Activated CD8-positive, alpha-beta memory T cell treated with anti-CD3 and anti-CD28 coated beads, Interleukin-2, amount 50 U/mL, for 24 hours (primary cell): ENCODE measurements around the gene CENPP.

Source experiments
- DNase-seq: peaks from one replicate; pipeline ENCODE4 v3.0.0-alpha.2; 2020; ENCODE audit errors: extremely low read depth

CENPP gene

GRCh38 chr9:92480986-92481633, 155.4 kb downstream of the CENPP start:
- DNase-seq, result no peak

- DNase-seq, result no peak
These were observed 156.6 kb downstream of the CENPP start, which contains the start of gene ASPN for GRCh38 chr9:92482329-92482728. TSS of gene ASPN (minus strand) at chr9:92482506.

GRCh38 chr9:92482805-92483204, 157.1 kb downstream of the CENPP start:
- no peak for DNase-seq

GRCh38 chr9:92483627-92484545, 158.1 kb downstream of the CENPP start:
- DNase-seq, result no peak

GRCh38 chr9:92484563-92484962, 158.8 kb downstream of the CENPP start:
- no peak for DNase-seq

- DNase-seq, result no peak
These were observed 160.6 kb downstream of the CENPP start for GRCh38 chr9:92486371-92486770.

GRCh38 chr9:92488681-92489550, 163.2 kb downstream of the CENPP start:
- no peak for DNase-seq

- DNase-seq, result no peak
These were observed 167.1 kb downstream of the CENPP start for GRCh38 chr9:92492781-92493401.

GRCh38 chr9:92493749-92494387, 168.1 kb downstream of the CENPP start:
- no peak for DNase-seq

- no peak for DNase-seq
These were observed 169.1 kb downstream of the CENPP start for GRCh38 chr9:92494856-92495255.

- DNase-seq, result no peak
These were observed 170.8 kb downstream of the CENPP start for GRCh38 chr9:92496396-92497176.

- DNase-seq, result no peak
These were observed 173.9 kb downstream of the CENPP start for GRCh38 chr9:92499701-92500100.

- DNase-seq, result no peak
These were observed 175.0 kb downstream of the CENPP start for GRCh38 chr9:92500725-92501124.

GRCh38 chr9:92501671-92502393, 176.1 kb downstream of the CENPP start:
- no peak for DNase-seq

GRCh38 chr9:92503156-92503555, 177.4 kb downstream of the CENPP start:
- DNase-seq, result no peak

- DNase-seq, result no peak
These were observed 179.1 kb downstream of the CENPP start for GRCh38 chr9:92504881-92505280.

- no peak for DNase-seq
These were observed 180.6 kb downstream of the CENPP start for GRCh38 chr9:92506184-92506857.

- DNase-seq, result no peak
These were observed 181.3 kb downstream of the CENPP start for GRCh38 chr9:92507005-92507404.

GRCh38 chr9:92507496-92507895, 181.7 kb downstream of the CENPP start:
- no peak for DNase-seq
